SK-N-MC (cell line): ENCODE measurements around the gene PPT1.

Experiments used
- DNase-seq: peaks from one replicate; pipeline ENCODE4 v3.0.0-alpha.2; 2011; ENCODE audit warnings: low read depth, low spot score
- H3K27ac ChIP-seq: fragments of 200-600 bp; sonication (generic); 2 replicates; pipeline ENCODE4 v1.5.1; 2016; ENCODE audit warnings: mixed run types
- H3K36me3 ChIP-seq: fragments of 200-600 bp; sonication (generic); 2 replicates; pipeline ENCODE4 v1.6.1; 2017; ENCODE audit warnings: antibody characterized with exemption, low read length, mixed read lengths; ENCODE audit not compliant: insufficient read depth
- H3K4me3 ChIP-seq: fragments of 200-600 bp; sonication (generic); 2 replicates; pipeline ENCODE4 v1.5.1; 2016
- H3K9ac ChIP-seq: fragments of 200-600 bp; sonication (generic); 2 replicates; pipeline ENCODE4 v1.8.0; 2017; ENCODE audit warnings: mixed run types, mixed read lengths; ENCODE audit not compliant: insufficient read length
- H3K9me3 ChIP-seq: fragments of 200-600 bp; sonication (generic); 2 replicates; pipeline ENCODE4 v1.6.1; 2017; ENCODE audit warnings: low read depth, mild to moderate bottlenecking, antibody characterized with exemption, low read length, moderate library complexity, mixed read lengths
- EZH2 ChIP-seq: fragments of 200-600 bp; sonication (generic); IDR thresholded peaks from one replicate; pipeline ENCODE4 v1.6.1; 2017; ENCODE audit warnings: antibody characterized with exemption
- FOXP2 ChIP-seq: optimal IDR thresholded peaks from 2 replicates; pipeline ENCODE3; 2011; ENCODE audit warnings: mild to moderate bottlenecking, moderate library complexity; ENCODE audit not compliant: insufficient read depth; ENCODE audit errors: extremely low read length, control extremely low read depth
- POLR2AphosphoS5 ChIP-seq: IDR thresholded peaks from 2 replicates; pipeline ENCODE4 v1.6.1; 2012; ENCODE audit warnings: mild to moderate bottlenecking, low read depth, low read length, borderline replicate concordance

Gene PPT1

DNA sequence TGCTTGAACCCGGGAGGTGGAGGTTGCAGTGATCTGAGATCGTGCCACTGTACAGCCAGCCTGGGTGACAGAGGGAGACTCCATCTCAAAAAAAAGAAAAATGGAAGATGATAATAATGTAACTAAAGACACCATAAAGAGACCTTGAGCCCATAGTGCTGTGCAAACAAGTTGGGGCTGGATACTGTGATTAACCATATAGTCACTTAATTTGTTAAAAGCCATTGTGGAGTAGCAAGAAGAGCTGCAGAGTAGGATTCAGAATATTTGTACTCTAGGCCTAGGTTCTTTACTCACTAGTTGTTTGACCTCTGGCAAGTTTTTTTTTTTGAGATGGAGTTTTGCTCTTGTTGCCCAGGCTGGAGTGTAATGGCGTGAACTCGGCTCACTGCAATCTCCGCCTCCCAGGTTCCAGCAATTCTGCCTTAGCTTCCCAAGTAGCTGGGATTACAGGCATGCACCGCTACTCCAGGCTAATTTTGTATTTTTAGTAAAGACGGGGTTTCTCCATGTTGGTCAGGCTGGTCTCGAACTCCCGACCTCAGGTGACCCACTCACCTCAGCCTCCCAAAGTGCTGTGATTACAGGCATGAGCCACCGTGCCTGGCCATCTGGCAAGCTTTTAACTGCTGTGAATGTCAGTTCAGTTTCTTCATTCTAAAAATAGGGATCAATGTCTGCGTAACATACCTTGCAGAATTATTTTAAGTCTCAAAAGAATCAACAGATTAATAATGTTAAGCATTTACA lies 43.7 kb downstream of the PPT1 start:
- Histone ChIP-seq H3K27ac (no peak overlapping the region), H3K9me3 (no peaks in the 10 kb centered on the region), H3K36me3 (peaks cover 5% of the 10 kb centered on the region), H3K9ac (no peak overlapping the region), H3K4me3 (no peak overlapping the region)
- TF ChIP-seq FOXP2 (no peak), POLR2AphosphoS5 (no peak), EZH2 (no peak)
- DNase-seq = no peak

DNA sequence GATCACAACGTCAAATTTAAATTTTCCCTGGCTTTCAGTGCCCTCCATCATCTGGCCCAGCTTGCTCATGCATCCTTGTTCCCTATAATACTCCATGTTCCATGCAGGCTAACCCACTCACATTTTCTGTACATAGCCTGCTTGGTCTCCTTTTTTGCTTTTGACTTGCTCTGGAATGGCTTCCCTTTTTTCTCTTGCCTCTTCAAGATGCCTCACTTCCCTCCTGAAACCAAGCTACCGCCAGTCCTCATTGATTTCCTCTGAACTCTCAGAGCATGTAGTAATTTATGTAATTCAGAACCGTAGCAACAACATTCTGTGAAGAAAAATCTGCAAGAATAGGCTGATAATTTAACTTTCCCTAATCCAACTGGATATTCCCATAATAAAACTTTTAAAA lies 46.2 kb downstream of the PPT1 start:
- Histone ChIP-seq H3K9ac (no peak overlapping the region), H3K36me3 (peaks cover 10% of the 10 kb centered on the region), H3K9me3 (no peaks in the 10 kb centered on the region), H3K27ac (no peak overlapping the region), H3K4me3 (no peak overlapping the region)
- no peak for DNase-seq
- no peak for TF ChIP-seq POLR2AphosphoS5
- TF ChIP-seq EZH2 = no peak
- no peak for TF ChIP-seq FOXP2

GRCh38 chr1:40049725-40050124 lies 47.3 kb downstream of the PPT1 start:
- TF ChIP-seq FOXP2 (no peak), POLR2AphosphoS5 (no peak), EZH2 (no peak)
- Histone ChIP-seq H3K9me3 (no peaks in the 10 kb centered on the region), H3K9ac (no peak overlapping the region), H3K27ac (no peak overlapping the region), H3K4me3 (no peak overlapping the region), H3K36me3 (peaks cover 10% of the 10 kb centered on the region; the same call in 1 of the 2 replicates)
- no peak for DNase-seq

DNA sequence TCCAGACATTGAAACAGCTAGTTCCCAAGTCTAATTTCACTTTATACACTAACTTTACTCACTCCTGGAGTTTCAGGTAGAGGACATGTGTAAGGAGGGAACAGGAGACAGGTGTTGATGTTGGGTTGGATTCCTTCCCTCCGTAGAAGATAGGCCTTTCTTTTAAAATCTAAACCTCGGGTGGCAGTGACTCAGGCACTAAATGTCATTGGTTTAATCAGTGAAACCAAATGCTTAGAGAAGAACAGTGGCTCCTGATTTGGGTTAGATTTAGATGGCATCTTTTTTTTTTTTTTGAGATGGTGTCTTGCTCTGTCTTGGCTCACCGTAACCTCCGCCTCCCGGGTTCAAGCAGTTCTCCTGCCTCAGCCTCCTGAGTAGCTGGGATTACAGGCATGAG lies 49.3 kb downstream of the PPT1 start:
- TF ChIP-seq POLR2AphosphoS5 (no peak), FOXP2 (no peak), EZH2 (no peak)
- H3K36me3 ChIP-seq = peaks cover 10% of the 10 kb centered on the region; the same call in 1 of the 2 replicates
- H3K4me3 ChIP-seq = no peak overlapping the region

DNA sequence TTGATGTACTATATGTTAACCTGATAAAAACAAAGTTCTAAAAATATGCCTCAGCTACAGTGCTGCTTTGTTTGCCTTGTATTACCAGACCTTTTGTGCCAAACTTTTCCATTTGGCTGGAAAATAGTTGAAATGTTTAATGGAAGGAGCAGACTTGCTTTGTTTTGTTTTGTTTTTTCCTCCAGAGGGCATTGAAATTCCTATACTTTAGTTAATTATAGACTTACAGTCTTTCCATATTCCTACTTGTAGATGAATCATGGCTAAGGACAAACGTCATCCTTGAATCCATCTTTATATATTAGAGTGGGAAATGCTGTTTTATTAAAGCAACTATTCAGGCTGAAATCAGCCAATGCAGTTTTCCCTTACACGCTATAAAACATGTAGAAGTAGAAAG lies 49.8 kb downstream of the PPT1 start:
- Histone ChIP-seq H3K4me3 (no peak overlapping the region), H3K27ac (no peak overlapping the region), H3K36me3 (peaks cover 10% of the 10 kb centered on the region; the same call in 1 of the 2 replicates), H3K9me3 (no peaks in the 10 kb centered on the region), H3K9ac (no peak overlapping the region)
- no peak for DNase-seq
- TF ChIP-seq POLR2AphosphoS5 (no peak), FOXP2 (no peak), EZH2 (no peak)

More for the DNA sequence above, 49.3 kb downstream of the PPT1 start:
- Histone ChIP-seq H3K9ac (no peak overlapping the region), H3K27ac (no peak overlapping the region), H3K9me3 (no peaks in the 10 kb centered on the region)
- DNase-seq = no peak

DNA sequence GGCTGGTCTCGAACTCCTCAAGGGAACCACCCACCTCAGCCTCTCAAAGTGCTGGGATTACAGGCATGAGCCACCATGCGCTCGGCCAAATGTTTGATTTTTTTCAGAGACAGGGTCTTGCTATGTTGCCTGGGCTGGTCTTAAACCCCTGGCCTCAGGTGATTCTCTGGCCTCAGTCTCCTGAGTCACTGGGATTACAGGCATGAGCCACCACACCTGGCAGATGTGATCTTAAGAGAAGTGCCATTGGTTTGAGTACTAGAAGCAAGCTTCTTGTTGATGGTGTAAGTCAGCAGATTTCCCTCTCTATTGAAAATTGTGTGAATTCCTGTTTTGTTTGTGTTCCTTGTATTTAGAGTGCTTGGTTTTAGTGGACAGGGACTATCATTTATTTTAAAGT lies 51.3 kb downstream of the PPT1 start:
- no peak overlapping the region for H3K27ac ChIP-seq
- no peak for TF ChIP-seq POLR2AphosphoS5
- H3K9ac ChIP-seq = no peak overlapping the region
- H3K9me3 ChIP-seq = no peaks in the 10 kb centered on the region
- H3K36me3 ChIP-seq = peaks cover 10% of the 10 kb centered on the region; the same call in 1 of the 2 replicates
- H3K4me3 ChIP-seq = no peak overlapping the region
- DNase-seq = no peak

GRCh38 chr1:40045182-40045581 lies 51.9 kb downstream of the PPT1 start:
- Histone ChIP-seq H3K27ac (no peak overlapping the region), H3K36me3 (peaks cover 10% of the 10 kb centered on the region; the same call in 1 of the 2 replicates), H3K4me3 (no peak overlapping the region), H3K9ac (no peak overlapping the region), H3K9me3 (no peaks in the 10 kb centered on the region)
- no peak for DNase-seq
- TF ChIP-seq EZH2 (no peak), POLR2AphosphoS5 (no peak), FOXP2 (no peak)

GRCh38 chr1:40044110-40044509 lies 52.9 kb downstream of the PPT1 start:
- no peak overlapping the region for H3K27ac ChIP-seq
- no peak for DNase-seq
- TF ChIP-seq POLR2AphosphoS5 (no peak), FOXP2 (no peak), EZH2 (no peak)
- peaks cover 5% of the 10 kb centered on the region; the same call in 1 of the 2 replicates for H3K36me3 ChIP-seq
- H3K4me3 ChIP-seq = no peak overlapping the region
- H3K9ac ChIP-seq = no peak overlapping the region
- H3K9me3 ChIP-seq = no peaks in the 10 kb centered on the region

DNA sequence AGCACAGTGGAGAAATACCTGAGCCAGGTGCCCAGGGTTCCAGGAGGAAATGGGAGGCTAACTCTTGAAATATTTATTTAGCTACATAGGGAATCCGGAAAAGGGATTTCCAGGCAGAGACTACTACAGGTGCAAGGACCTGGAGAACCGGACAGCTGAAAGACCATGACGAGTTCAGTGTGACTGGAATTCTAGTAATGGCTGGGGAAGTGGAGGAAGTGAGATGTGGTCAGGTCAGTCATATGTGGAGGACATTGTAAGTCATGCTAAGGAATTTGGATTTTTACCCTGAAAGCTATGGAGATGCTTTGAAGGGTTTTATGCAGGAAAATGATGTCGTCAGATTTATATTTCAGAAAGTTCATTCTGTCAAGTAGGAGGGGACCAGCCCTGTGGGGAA lies 54.7 kb downstream of the PPT1 start:
- H3K27ac ChIP-seq = no peak overlapping the region
- no peaks in the 10 kb centered on the region for H3K9me3 ChIP-seq
- no peak overlapping the region for H3K9ac ChIP-seq
- no peak for DNase-seq
- no peak for TF ChIP-seq POLR2AphosphoS5
- no peak for TF ChIP-seq FOXP2
- TF ChIP-seq EZH2 = no peak
- H3K36me3 ChIP-seq = peaks cover 3% of the 10 kb centered on the region; the same call in 1 of the 2 replicates
- H3K4me3 ChIP-seq = no peak overlapping the region
